GM12873 (cell line): ENCODE data around the gene DIP2A.

ENCODE experiments used
- CTCF ChIP-seq: IDR thresholded peaks from 2 replicates; pipeline ENCODE4 v1.5.1; 2012; ENCODE audit warnings: low read depth, mild to moderate bottlenecking, moderate library complexity, low read length, control low read depth; ENCODE audit not compliant: insufficient read depth; ENCODE audit errors: missing control alignments

The DIP2A gene

GRCh38 chr21:46562472-46562871 is 103.8 kb downstream of the DIP2A start:
- TF ChIP-seq CTCF, result no peak

- TF ChIP-seq CTCF, result no peak
These were observed 104.4 kb downstream of the DIP2A start for GRCh38 chr21:46562964-46563607.

DNA sequence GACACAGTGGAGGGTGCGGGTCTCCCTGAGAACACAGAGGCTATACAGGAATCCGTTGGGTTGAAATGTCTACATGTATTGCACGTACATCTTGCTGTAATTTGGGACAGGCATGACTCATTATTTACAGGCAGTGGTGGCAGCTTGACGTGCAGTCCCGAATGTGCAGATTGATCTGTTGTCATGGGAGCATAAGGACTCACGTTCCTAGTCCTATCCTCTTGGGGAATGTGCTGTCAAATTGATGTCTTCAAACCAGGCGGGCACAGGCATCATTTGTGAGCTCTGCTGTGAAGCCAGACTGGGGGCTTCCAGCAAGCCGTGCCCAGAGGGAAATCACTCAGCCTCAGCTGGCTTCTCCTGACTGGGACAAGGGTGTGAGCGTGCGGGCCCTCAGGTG is 105.7 kb downstream of the DIP2A start:
- no peak for TF ChIP-seq CTCF

GRCh38 chr21:46567348-46567747 is 108.7 kb downstream of the DIP2A start:
- no peak for TF ChIP-seq CTCF

DNA sequence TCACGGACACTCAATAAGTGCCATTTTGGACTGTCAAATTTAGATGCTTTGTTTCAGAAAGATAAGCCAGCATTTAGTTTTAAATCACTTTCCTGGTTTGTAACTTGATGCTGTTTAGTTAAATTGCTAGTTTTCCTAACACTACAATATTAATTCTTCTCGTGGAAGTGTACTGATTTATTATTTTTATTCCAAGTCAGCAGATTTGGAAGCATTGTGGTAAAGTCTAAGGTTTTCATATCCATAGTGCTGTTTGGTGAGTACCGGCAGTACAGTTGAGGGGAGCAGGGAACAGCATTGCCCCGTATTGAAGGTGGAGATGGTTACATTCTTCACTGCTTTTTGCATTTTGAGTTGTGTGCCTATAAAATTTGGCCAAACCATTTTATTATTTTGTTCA is 109.9 kb downstream of the DIP2A start:
- no peak for TF ChIP-seq CTCF

DNA sequence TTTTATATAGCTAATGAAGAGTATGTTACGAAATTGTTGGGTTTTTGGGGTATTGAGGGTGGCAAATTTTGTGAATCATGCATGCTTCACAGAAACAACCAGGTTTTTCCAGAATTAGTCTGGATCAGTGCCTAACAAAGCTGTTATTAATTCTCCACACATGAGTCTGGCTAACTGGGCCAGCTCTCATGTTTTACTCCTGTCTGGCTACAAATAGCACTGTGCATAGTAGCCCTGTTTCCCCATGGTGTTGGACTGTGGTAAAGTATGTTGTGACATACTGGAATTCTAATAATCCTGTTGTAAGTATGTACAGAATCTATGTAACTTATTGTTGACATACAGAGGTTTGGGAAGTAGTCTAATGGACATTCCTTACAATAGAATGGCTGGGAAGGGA is 110.4 kb downstream of the DIP2A start:
- no peak for TF ChIP-seq CTCF

GRCh38 chr21:46570119-46570518 is 111.4 kb downstream of the DIP2A start:
- no peak for TF ChIP-seq CTCF
